Glomerular endothelial cell (primary cell): ENCODE measurements around the gene IFI44. TPM values are rescaled to one million over a fixed set of nuclear protein-coding genes. Genes with fewer than 3 reads are reported as not detected.

Experiments used
- DNase-seq: peaks from one replicate; pipeline ENCODE4 v3.0.0-alpha.2; 2011; ENCODE audit warnings: low read depth, low spot score; ENCODE audit errors: extremely low read depth
- total RNA-seq: library from RNA; depleted of rRNA; stranded (reverse); fragments of >200 nt; gene quantifications from 2 replicates; pipeline ENCODE4 v1.2.3, GENCODE V29; 2015

Gene IFI44, protein sequence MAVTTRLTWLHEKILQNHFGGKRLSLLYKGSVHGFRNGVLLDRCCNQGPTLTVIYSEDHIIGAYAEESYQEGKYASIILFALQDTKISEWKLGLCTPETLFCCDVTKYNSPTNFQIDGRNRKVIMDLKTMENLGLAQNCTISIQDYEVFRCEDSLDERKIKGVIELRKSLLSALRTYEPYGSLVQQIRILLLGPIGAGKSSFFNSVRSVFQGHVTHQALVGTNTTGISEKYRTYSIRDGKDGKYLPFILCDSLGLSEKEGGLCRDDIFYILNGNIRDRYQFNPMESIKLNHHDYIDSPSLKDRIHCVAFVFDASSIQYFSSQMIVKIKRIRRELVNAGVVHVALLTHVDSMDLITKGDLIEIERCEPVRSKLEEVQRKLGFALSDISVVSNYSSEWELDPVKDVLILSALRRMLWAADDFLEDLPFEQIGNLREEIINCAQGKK
- total RNA-seq = 8.2 and 35.1 TPM in 2 replicates

DNA sequence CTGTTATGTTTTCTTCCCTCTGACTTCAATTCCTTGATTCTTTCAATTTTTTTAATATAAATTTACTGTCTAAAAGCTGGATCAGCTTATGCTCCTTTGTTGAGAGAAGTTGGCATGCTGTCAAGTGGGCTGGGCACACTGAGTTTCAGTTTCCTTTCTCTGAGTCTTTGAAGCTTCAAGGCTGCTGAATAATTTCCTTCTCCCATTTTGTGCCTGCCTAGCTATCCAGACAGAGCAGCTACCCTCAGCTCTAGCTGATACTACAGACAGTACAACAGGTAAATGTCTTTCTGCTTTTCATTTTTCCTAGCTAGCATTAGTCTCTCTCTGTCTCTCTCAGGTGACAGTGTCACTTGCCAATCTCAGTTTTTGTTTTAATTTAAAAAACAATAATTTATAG, at the start of gene IFI44:
Gene IFI44 (plus strand): TSS at position 204 of the 400 bp plus-strand sequence. CDS start 365 bp downstream, outside the sequence.
- peak; percentile 87 for DNase-seq

DNA sequence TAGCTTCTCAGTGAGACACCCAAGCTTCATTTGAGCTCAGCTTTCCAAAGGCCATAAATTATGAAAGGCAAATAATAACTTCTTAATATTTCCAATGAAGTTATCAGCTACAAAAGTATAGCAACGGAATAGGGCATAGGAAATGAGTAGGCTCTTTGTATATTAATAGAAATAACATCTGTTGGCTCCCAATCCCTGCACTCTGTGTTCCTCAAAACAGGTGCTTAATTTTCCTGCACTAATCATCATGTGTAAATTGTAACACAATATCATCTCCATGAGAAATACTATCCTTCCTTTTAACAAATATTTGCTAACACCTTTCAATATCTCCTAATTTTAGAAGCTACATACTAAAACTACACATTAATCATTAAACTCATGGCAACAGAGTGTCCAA, 48.6 kb upstream of the IFI44 start:
- no peak for DNase-seq

DNA sequence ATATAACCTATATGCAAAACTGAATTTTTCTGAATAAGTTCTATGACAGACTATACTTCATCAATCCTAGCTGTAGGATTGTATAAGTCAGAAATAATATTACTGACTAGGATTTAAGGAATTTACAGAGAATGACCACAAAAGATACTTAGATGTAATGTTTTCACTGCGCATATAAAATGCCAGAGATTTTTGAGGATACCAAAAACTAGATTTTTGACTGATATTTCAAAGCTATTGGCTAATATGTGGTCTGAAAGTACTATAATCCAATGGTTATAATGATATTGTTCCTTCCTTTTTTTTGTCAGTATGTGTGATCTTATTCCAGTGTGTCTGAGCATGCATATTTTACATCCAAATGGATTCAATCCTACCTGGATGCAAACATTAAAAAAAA, 46.4 kb upstream of the IFI44 start:
- no peak for DNase-seq

DNA sequence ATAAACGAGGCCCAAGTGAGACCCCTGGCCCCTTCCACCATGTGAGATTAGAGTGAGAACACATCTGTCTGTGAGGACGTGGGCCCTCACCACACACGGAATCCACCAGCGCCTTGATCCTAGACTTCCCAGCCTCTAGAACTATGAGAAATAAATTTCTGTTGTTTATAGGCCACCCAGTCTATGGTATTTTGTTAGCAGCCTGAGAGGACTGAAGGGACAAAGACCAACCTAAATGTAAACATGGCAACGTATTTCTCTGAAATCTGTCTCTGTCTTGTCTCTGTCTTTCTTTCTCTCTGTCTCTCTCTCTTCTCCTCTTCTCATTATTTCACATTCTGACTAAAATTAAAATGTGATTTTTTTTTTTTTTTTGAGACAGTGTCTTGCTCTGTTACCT, 45.0 kb upstream of the IFI44 start:
- no peak for DNase-seq

DNA sequence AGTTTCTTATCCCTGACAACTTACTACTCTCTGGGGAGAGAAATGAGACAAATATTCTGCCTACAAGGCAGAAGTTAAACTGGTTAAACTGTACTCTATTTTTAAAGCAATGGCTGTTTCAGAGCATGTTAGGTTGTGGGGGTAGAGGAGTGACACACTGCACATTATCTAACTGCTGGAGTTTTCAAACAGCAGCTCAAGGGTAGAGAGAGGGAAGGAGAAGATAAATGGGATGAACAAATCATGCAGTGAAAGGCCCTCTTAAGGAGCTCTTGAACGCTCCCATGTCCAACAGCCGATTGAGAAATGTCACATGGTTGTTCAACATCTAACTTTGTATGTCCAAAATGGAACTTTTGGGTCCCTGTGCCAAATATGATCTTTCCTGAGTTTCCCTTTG, 43.4 kb upstream of the IFI44 start:
- no peak for DNase-seq

DNA sequence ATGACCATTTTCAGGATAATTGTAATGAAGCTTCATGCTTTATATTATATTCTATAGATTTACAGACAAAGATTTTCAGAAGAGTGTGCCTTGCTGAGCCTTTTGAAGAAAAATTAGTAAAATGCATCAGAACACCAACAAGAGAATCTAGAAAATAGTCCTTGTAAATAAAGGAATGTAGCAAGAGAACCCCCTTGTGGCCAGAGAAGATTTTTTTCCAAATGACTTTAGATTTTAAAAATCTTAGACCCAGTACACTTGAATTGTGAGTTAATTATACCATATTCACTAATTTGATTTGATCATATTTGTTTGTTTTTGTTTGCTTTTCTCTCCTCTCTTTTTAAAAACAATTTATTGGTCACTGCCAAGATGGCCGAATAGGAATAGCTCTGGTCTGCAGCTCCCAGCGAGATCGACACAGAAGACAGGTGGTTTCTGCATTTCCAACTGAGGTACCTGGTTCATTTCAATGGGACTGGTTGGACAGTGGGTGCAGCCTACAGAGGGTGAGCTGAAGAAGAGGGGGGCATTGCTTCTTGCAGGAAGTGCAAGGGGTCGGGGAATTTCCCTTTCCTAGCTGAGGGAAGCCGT, 42.2 kb upstream of the IFI44 start:
- no peak for DNase-seq

DNA sequence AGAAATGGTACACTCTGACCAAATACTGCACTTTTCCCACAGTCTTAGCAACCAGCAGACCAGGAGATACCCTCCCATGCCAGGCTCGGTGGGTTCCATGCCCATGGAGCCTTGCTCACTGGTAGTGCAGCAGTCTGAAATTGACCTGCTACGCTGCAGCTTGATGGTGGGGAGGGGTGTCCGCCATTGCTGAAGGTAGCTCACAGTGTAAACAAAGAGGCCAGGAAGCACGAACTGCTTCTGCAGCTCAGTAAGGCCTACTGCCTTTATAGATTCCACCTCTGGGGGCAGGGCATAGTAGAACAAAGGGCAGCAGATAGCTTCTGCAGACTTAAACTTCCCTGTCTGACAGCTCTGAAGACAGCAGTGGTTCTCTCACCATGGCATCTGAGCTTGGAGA, 41.7 kb upstream of the IFI44 start:
- DNase-seq = no peak

DNA sequence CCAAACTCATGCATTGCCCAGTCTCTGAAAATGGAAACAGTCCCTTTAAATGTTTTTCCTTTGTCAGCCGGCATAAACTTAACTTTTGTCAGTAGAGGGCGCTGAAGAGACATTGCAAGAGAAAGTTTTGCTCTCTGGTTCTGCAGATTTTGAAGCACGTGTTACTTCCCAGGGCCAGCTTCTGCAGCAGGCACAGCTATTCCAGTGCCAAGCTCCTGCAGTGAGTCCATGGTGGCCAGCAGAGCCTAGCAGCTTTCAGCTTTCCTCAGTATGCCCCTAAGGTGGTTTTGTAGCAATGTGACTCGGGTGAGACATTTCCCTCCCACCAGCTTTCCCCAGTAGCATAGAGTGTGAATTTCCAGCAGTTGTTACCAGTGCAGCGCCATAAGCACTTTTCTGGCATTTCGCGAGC, 32.0 kb upstream of the IFI44 start:
- peak; percentile 57 for DNase-seq

DNA sequence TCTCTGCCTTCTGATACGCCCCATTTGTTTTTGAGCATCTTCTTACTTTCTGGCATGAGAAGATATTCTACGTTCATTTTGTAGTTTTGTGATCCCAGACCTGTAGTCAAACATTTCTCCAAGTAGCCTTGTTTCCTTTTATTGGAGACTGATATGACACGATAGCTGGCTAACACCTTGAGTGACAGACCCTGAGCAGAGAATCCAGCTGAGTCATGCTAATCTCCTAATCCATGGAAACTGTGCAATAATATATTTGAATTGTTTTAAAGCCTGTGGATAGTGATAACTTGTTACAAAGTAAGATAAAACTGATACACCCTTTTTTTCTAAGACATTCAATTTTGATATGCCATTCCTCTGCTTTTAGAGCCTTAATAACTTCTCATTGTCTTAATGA, 30.6 kb upstream of the IFI44 start:
- no peak for DNase-seq

DNA sequence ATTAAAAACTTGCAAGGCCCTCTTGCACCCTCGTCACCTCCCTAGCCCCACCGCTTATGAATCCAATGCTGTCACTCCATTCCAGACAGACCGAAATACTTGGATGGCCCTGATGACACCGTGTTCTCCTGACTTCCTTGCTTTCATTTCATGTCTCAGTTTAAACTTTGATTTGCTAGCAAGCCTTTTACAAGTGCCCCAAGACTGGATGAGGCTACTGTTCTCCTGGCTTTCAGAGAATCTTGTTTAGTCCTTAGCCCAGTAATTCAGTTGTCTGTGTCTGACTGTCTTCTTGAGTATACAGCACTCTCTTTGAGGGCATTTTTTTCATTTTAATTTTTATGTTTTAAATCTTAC, 30.2 kb upstream of the IFI44 start:
- no peak for DNase-seq

DNA sequence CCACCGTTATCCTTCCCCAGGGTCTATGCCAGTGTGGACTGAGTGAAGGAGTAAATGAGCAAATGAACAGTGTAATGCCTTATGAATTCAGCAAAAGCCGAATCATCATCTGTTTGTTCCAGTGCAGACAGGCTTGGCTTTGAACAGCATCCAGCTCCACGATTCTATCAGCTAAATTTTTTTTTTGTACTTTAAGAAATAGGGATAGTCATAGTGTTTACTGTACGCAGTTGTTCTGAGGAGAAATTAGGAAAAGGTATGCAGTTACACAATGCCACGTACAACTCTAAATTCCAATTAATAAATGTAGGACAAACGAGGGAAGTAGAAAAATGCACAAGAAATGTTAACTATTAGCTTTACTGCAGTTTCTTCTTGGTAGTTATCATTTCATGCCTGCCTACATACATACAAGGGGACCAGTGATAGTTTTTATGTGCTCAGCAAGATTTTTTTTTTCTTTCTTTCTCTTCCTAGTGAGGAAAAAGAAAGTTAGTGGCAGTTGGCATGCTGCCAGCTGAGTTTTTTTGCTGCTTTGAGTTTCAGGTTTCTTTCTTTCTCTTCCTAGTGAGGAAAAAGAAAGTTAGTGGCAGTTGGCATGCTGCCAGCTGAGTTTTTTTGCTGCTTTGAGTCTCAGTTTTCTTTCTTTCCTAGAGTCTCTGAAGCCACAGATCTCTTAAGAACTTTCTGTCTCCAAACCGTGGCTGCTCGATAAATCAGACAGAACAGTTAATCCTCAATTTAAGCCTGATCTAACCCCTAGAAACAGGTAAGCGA, 29.6 kb upstream of the IFI44 start, which contains the start of gene IFI44L:
Gene IFI44L (plus strand): TSS at position 646 of the 777 bp plus-strand sequence. CDS start 7,468 bp downstream, outside the sequence.
- DNase-seq = no peak

DNA sequence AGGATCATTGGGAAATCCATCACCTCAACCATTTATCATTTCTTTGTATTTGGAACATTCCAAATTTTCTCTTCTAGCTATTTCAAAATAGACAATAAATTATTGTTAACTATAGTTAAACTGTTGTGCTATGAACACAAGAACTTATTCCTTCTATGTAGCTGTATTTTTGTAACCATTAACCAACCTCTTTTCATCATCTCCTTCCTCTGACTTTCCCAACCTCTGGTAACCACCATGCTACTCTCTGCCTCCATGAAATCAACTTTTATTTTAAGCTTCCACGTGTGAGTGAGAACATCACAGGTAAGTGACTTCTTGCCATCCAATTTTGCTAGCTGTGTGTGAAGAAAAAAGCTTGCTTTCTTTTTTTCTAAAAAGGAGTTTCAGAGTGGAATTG, 29.0 kb upstream of the IFI44 start:
- DNase-seq = no peak

DNA sequence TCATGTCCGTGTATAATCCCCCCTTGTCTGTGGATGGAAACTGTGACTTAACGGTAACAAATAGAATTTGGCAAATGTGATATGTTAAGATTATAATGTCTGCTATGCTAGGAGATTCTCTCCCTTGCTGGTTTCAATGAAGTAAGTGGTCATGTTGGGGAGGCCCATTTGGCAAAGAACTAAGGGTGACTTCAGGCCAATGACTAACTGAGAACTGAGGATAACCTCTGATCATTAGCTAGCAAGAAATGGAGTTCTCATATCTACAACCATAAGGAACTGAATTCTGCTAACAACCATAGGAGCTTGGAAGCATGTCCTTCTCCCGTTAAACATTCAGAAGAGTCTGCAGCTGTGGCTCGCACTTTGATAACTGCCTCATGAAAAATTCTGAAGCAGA, 27.1 kb upstream of the IFI44 start:
- DNase-seq = no peak

DNA sequence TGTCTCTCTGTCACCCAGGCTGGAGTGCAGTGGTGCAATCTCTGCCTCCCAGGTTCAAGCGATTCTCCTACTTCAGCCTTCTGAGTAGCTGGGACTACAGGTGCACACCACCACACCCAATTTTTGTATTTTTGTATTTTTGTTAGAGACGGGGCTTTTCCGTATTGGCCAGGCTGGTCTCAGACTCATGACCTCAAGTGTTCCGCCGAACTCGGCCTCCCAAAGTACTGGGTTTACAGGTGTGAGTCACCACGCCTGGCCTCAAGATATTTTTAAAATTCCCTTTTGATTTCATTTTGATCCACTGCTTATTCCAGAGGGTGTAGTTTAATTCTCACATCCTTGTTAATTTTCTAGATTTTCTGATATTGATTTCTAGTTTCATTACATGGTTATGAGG, 25.6 kb upstream of the IFI44 start:
- DNase-seq = no peak

DNA sequence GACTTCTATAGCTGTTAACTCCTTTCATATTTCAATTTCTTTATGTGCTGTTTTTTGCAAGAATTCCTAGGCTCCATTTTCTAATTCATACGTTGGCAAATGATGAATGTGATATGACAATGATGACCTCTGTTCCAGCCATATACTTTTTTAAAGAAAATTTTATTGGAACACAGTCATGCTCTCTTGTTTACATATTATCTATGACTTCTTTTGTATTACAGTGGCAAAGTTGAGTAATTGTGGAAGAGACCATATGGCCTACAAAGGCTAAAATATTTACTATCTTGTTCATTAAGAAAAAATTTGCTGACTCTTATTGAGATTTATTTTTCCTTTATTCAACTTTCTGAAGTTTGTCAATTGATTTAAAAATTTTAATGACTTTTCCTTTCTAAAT, 22.3 kb upstream of the IFI44 start:
- DNase-seq = no peak

DNA sequence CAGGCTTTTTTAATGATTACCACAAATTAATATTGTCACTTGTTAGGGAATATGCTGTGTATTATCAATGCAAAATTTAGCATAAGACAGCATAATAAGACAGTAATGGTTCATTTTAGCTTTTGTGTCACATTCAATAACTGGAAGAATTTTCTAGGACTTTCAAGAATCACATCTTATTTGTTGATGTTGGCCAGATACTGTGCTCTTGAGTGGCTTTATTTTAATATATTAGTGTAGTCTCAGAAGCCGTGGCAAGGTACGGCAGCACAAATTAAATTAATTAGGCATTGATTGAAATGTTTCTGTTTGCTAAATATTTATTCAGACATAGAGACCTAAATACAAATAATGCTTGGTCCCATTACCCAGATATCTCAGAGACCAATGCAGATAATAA, 19.0 kb upstream of the IFI44 start:
- no peak for DNase-seq

DNA sequence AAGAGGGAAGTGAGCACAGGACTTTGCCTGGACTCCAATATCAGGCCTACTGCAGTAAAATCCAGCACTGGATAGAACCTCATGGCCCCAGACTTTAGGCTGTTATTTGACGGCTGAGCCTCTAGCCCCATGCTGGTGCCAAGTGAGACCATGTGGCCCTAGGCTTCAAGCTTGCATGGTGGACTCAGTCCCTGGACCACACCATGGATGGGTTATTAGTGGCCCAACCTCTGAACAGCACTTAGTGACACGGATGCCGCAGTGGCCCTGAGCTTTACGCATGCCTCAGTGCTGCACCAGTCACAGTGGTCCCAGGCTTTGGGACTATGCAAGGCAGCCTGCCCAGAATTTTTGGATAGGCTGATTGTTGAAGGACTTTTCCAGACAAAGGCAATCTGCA, 16.4 kb upstream of the IFI44 start:
- no peak for DNase-seq

DNA sequence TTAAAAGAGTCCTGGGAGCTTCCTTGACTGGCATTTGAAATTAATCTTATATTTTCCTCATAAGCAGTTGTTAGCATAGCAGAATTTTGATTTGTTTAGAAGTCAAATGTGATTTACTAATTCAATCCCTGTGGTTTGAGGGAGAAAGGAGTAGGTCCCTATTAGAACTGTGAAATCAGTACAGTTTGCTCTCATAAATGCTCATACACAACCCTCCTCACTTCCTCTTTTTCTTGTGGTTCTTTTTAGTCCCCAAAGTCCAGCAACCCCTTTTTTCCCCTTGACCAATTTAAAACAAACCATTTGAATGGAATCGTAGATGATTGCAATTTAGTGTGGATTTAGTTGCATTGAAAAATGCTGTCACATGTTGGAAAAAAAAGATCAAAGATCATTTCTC, 9.2 kb upstream of the IFI44 start:
- DNase-seq = no peak

DNA sequence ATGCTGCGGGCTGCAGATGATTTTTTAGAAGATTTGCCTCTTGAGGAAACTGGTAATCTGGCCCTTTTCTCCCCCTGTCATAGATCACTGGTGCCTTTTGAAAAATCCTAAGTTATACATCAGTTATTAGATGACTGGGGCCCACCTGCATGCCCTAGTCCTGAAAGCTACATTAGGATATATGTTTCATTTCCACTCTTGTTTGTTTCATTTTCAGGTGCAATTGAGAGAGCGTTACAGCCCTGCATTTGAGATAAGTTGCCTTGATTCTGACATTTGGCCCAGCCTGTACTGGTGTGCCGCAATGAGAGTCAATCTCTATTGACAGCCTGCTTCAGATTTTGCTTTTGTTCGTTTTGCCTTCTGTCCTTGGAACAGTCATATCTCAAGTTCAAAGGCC, 8.1 kb upstream of the IFI44 start:
- no peak for DNase-seq

DNA sequence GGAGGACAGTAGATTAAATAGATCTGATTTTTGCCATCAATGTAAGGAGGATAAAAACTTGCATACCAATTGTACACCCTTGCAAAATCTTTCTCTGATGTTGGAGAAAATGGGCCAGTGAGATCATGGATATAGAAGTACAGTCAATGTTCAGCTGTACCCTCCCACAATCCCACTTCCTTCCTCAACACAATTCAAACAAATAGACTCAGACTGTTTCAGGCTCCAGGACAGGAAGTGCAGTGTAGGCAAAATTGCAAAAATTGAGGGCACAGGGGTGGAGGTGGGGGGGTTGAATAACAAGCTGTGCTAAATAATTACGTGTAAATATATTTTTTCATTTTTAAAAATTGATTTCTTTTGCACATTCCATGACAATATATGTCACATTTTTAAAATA, 3.9 kb upstream of the IFI44 start:
- no peak for DNase-seq

DNA sequence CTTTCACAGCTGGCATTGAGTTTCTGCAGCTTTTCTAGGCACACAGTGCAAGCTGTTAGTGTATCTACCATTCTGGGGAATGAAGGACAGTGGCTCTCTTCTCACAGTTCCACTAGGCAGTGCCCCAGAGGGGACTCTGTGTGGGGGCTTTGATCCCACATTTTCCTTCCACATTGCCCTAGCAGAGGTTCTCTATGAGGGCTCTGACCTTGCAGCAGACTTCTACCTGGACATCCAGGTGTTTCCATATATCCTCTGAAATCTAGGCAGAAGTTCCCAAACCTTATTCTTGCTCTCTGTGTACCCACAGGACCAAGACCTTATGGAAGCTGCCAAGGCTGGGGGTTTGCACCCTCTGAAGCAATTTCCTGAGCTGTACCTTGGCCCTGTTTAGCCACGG, 2.4 kb upstream of the IFI44 start:
- DNase-seq = no peak
